Esophagus squamous epithelium (tissue), 5 donors: ENCODE measurements around the gene ADAM12. TPM values are rescaled to one million over a fixed set of nuclear protein-coding genes. Genes with fewer than 3 reads are reported as not detected.

Experiments used
- DNase-seq: peaks from one replicate; lab custom pipeline; 2025; lab: John Stamatoyannopoulos, UW
- H3K27ac ChIP-seq, 4 donors: fragments of 200-600 bp; sonication (generic); one replicate each; pipeline ENCODE4 v1.5.1; 2016 to 2019; ENCODE audit warnings: mild to moderate bottlenecking in 1 of 4
- H3K27me3 ChIP-seq, 4 donors: fragments of 200-600 bp; sonication (generic); 1 replicate in 3 of 4; 2 replicates in 1 of 4; pipeline versions ENCODE4 v1.5.1 to v1.6.0; 2017 to 2021; ENCODE audit warnings: antibody characterized with exemption in 1 of 4
- H3K36me3 ChIP-seq, 3 donors: fragments of 200-600 bp; sonication (generic); one replicate each; pipeline ENCODE4 v1.5.1; 2016 to 2019
- H3K4me1 ChIP-seq, 3 donors: fragments of 200-600 bp; sonication (generic); one replicate each; pipeline ENCODE4 v1.5.1; 2017 to 2019
- H3K4me3 ChIP-seq, 4 donors: fragments of 200-600 bp; sonication (generic); 1 replicate in 3 of 4; 2 replicates in 1 of 4; pipeline ENCODE4 v1.5.1; 2016 to 2019; ENCODE audit warnings: mild to moderate bottlenecking in 2 of 4, moderate library complexity in 1 of 4
- H3K9me3 ChIP-seq, 3 donors: fragments of 200-600 bp; sonication (generic); one replicate each; pipeline ENCODE4 v1.5.1; 2016 to 2019
- CTCF ChIP-seq, 6 experiments: fragments of 450-650 bp in 4 of 6; fragments of 200-600 bp in 2 of 6; sonication (generic) in 2 of 6; IDR thresholded peaks; one replicate each; pipeline ENCODE4 v1.5.1; 2016 to 2019; ENCODE audit warnings: antibody characterized with exemption in 6 of 6, mild to moderate bottlenecking in 4 of 6, moderate library complexity in 4 of 6
- POLR2A ChIP-seq, 4 donors: fragments of 450-650 bp; IDR thresholded peaks; one replicate each; pipeline ENCODE4 v1.6.1; 2017; ENCODE audit warnings: antibody characterized with exemption in 4 of 4, mild to moderate bottlenecking in 4 of 4, moderate library complexity in 3 of 4
- WGBS, 2 donors: methylation state at CpG; one replicate each; pipeline ENCODE4 v1.1.5; 2018; 5-methylcytosine and 5-hydroxymethylcytosine counted together
- intact Hi-C: fragments of 100-400 bp; cut with DNase I; formaldehyde crosslinking; loops from one replicate; pipeline ENCODE4 v1.15.0; 2022
- total RNA-seq, 4 donors: library from RNA; depleted of rRNA; stranded (reverse); fragments of >200 nt; gene quantifications; one replicate each; pipeline ENCODE4 v1.1.0, GENCODE V29; 2016
- donor health status: DM: yes; HTN: yes; CAD: no.

Gene ADAM12
- total RNA-seq, 4 donors from 2014 or later = 0.57 to 1.1 (median 0.76) TPM; not detected in 1

GRCh38 chr10:126222736-126223511, 165.4 kb downstream of the ADAM12 start:
- no peak for DNase-seq
- no peaks in the 10 kb centered on the region for H3K9me3 ChIP-seq
- intact Hi-C loops = no loop called here
- peak overlapping the region in 1 of 4 donors; percentile 5 for H3K27ac ChIP-seq
- no peaks in the 10 kb centered on the region for H3K36me3 ChIP-seq
- no peaks in the 10 kb centered on the region for H3K27me3 ChIP-seq
- no peak for TF ChIP-seq POLR2A (IDR thresholded peaks at IDR 0.05)
- 10 to 16% methylated on average over 4 of the region's 4 CpGs for WGBS, 2 donors
- H3K4me3 ChIP-seq = no peak overlapping the region
- peaks cover 0 to 11% (median 5%) of the 10 kb centered on the region in 3 donors for H3K4me1 ChIP-seq

DNA sequence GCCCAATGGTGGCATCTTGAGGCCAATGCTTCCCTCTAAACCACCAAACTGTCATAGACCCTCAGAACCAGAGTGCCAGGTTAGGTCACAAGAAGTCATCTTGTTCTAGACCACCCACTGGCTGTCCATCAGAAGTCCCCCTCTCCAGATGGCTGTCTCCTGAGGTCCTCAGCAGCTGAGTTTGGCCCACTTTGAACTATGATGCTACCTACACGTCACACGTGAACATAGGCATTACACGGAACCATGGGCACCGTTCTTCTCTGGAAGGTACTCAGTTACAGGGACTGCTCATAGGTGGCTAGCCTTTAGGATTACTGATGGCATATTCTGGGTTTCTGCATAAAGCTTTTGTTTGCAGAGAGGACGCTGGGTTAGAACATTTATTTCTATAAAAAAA, 166.4 kb downstream of the ADAM12 start:
- intact Hi-C loops = no loop called here
- TF ChIP-seq CTCF (IDR thresholded peaks at IDR 0.05) (no peak), POLR2A (IDR thresholded peaks at IDR 0.05) (no peak)
- Histone ChIP-seq H3K9me3 (no peaks in the 10 kb centered on the region), H3K4me1 (peaks cover 0 to 11% (median 5%) of the 10 kb centered on the region in 3 donors), H3K27me3 (no peaks in the 10 kb centered on the region), H3K27ac (no peak overlapping the region), H3K36me3 (no peaks in the 10 kb centered on the region), H3K4me3 (no peak overlapping the region)
- WGBS, 2 donors = 90 to 95% methylated on average over 5 of the region's 5 CpGs
- no peak for DNase-seq

GRCh38 chr10:126218778-126219649, 169.3 kb downstream of the ADAM12 start:
- intact Hi-C loops = no loop called here
- WGBS, 2 donors = 68 to 72% methylated on average over 13 of the region's 13 CpGs
- H3K4me1 ChIP-seq = peaks cover 0 to 11% (median 5%) of the 10 kb centered on the region in 3 donors

GRCh38 chr10:126218174-126218573, 170.1 kb downstream of the ADAM12 start:
- no peaks in the 10 kb centered on the region for H3K36me3 ChIP-seq
- DNase-seq = no peak
- no peak overlapping the region for H3K27ac ChIP-seq
- TF ChIP-seq CTCF (IDR thresholded peaks at IDR 0.05) = no peak
- no peak for TF ChIP-seq POLR2A (IDR thresholded peaks at IDR 0.05)
- H3K9me3 ChIP-seq = no peaks in the 10 kb centered on the region
- peaks cover 0 to 8% (median 5%) of the 10 kb centered on the region in 3 donors for H3K4me1 ChIP-seq
- WGBS, 2 donors = 88 to 94% methylated on average over 4 to 5 of the region's 5 CpGs
- intact Hi-C loops = no loop called here
- no peak overlapping the region for H3K4me3 ChIP-seq
- H3K27me3 ChIP-seq = no peaks in the 10 kb centered on the region

More at GRCh38 chr10:126218778-126219649, 169.3 kb downstream of the ADAM12 start:
- H3K4me3 ChIP-seq = no peak overlapping the region
- no peak overlapping the region for H3K27ac ChIP-seq
- no peak for DNase-seq
- TF ChIP-seq POLR2A (IDR thresholded peaks at IDR 0.05) = no peak
- no peak for TF ChIP-seq CTCF (IDR thresholded peaks at IDR 0.05)
- H3K9me3 ChIP-seq = no peaks in the 10 kb centered on the region
- no peaks in the 10 kb centered on the region for H3K27me3 ChIP-seq
- H3K36me3 ChIP-seq = no peaks in the 10 kb centered on the region

- WGBS, 2 donors = 50 to 82% methylated on average over 2 to 3 of the region's 4 CpGs
- DNase-seq = no peak
- Histone ChIP-seq H3K27ac (no peak overlapping the region), H3K4me3 (no peak overlapping the region), H3K36me3 (no peaks in the 10 kb centered on the region), H3K27me3 (peaks cover 0 to 4% (median 0%) of the 10 kb centered on the region in 4 donors), H3K9me3 (no peaks in the 10 kb centered on the region), H3K4me1 (no peaks in the 10 kb centered on the region)
- TF ChIP-seq CTCF (IDR thresholded peaks at IDR 0.05) = no peak
- TF ChIP-seq POLR2A (IDR thresholded peaks at IDR 0.05) = no peak
- intact Hi-C loops = no loop called here
Measured at GRCh38 chr10:126216632-126216961, 171.7 kb downstream of the ADAM12 start.
